Liver (tissue), 9 donors: ENCODE results near the gene BCAS4. TPM values are rescaled to one million over a fixed set of nuclear protein-coding genes. Genes with fewer than 3 reads are reported as not detected.

Source experiments
- DNase-seq: peaks from one replicate; pipeline ENCODE4 v3.0.0-alpha.2; 2017; ENCODE audit warnings: low spot score
- H3K27ac ChIP-seq, 2 donors: one replicate each; pipeline ENCODE4 v1.7.0; 2013; ENCODE audit warnings: inconsistent platforms in 2 of 2, low read length in 2 of 2, control low read depth in 1 of 2, low read depth in 1 of 2, mild to moderate bottlenecking in 1 of 2
- H3K27me3 ChIP-seq, 4 donors: one replicate each; pipeline versions ENCODE4 v1.6.1 to v1.7.0; 2013; ENCODE audit warnings: low read length in 3 of 4, inconsistent platforms in 1 of 4, mild to moderate bottlenecking in 1 of 4, moderate library complexity in 1 of 4; ENCODE audit not compliant: control insufficient read depth in 4 of 4, insufficient read depth in 4 of 4
- H3K36me3 ChIP-seq, 4 donors: one replicate each; pipeline versions ENCODE4 v1.6.1 to v1.7.0; 2013; ENCODE audit warnings: low read length in 3 of 4, mild to moderate bottlenecking in 3 of 4, low read depth in 1 of 4, moderate library complexity in 1 of 4; ENCODE audit not compliant: control insufficient read depth in 4 of 4, insufficient read depth in 3 of 4
- H3K4me1 ChIP-seq, 4 donors: one replicate each; pipeline versions ENCODE4 v1.6.1 to v1.7.0; 2013; ENCODE audit warnings: low read length in 3 of 4, mild to moderate bottlenecking in 3 of 4, moderate library complexity in 1 of 4; ENCODE audit not compliant: control insufficient read depth in 4 of 4, insufficient read depth in 4 of 4
- H3K4me3 ChIP-seq, 3 donors: one replicate each; pipeline versions ENCODE4 v1.6.1 to v1.7.0; 2013; ENCODE audit warnings: low read length in 3 of 3, control low read depth in 1 of 3, low read depth in 1 of 3, mild to moderate bottlenecking in 1 of 3
- H3K9ac ChIP-seq, 2 donors: one replicate each; pipeline ENCODE4 v1.7.0; 2013; ENCODE audit warnings: low read length in 2 of 2, mild to moderate bottlenecking in 2 of 2, moderate library complexity in 2 of 2, control low read depth in 1 of 2, low read depth in 1 of 2
- H3K9me3 ChIP-seq, 4 donors: one replicate each; pipeline versions ENCODE4 v1.6.1 to v1.7.0; 2013; ENCODE audit warnings: low read length in 3 of 4; ENCODE audit not compliant: control insufficient read depth in 4 of 4
- ATF3 ChIP-seq: IDR thresholded peaks from 2 replicates; pipeline ENCODE4 v1.6.1; 2016; ENCODE audit warnings: antibody characterized with exemption
- CTCF ChIP-seq: fragments of 150-350 bp; IDR thresholded peaks from 2 replicates; pipeline ENCODE4 v1.5.1; 2017; ENCODE audit warnings: improper control_type of control experiment, low read depth, low read length; ENCODE audit not compliant: missing input control
- EGR1 ChIP-seq, 2 donors: IDR thresholded peaks; 2 replicates each; pipeline ENCODE4 v1.6.1; 2016 to 2018; ENCODE audit warnings: antibody characterized with exemption in 2 of 2, low read depth in 2 of 2
- FOXA1 ChIP-seq: IDR thresholded peaks from 2 replicates; pipeline ENCODE4 v1.6.1; 2016; ENCODE audit warnings: antibody characterized with exemption
- FOXA2 ChIP-seq: IDR thresholded peaks from 2 replicates; pipeline ENCODE4 v1.6.1; 2016; ENCODE audit warnings: antibody characterized with exemption
- GABPA ChIP-seq, 2 donors: IDR thresholded peaks in 1 of 2; conservative IDR thresholded peaks in 1 of 2; 2 replicates each; pipeline ENCODE4 v1.6.1; 2016; ENCODE audit warnings: antibody characterized with exemption in 2 of 2, mild to moderate bottlenecking in 1 of 2, moderate library complexity in 1 of 2
- HNF4A ChIP-seq, 2 donors: conservative IDR thresholded peaks; 2 replicates each; pipeline ENCODE4 v1.6.1; 2016; ENCODE audit warnings: antibody characterized with exemption in 2 of 2, mild to moderate bottlenecking in 2 of 2
- JUND ChIP-seq, 2 donors: IDR thresholded peaks; 2 replicates each; pipeline ENCODE4 v1.6.1; 2016; ENCODE audit warnings: antibody characterized with exemption in 2 of 2
- NR2F2 ChIP-seq: IDR thresholded peaks from 2 replicates; pipeline ENCODE4 v1.6.1; 2016; ENCODE audit warnings: antibody characterized with exemption
- RAD21 ChIP-seq, 2 donors: IDR thresholded peaks; 2 replicates each; pipeline ENCODE4 v1.6.1; 2016; ENCODE audit warnings: antibody characterized with exemption in 2 of 2, mild to moderate bottlenecking in 2 of 2
- REST ChIP-seq: IDR thresholded peaks from 2 replicates; pipeline ENCODE4 v1.6.1; 2016; ENCODE audit warnings: antibody characterized with exemption, mild to moderate bottlenecking
- RXRA ChIP-seq, 2 donors: IDR thresholded peaks; 2 replicates each; pipeline ENCODE4 v1.6.1; 2017 to 2018; ENCODE audit warnings: antibody characterized with exemption in 2 of 2, mild to moderate bottlenecking in 1 of 2
- SP1 ChIP-seq: IDR thresholded peaks from 2 replicates; pipeline ENCODE4 v1.6.1; 2018; ENCODE audit warnings: antibody characterized with exemption, mild to moderate bottlenecking
- TAF1 ChIP-seq: conservative IDR thresholded peaks from 2 replicates; pipeline ENCODE4 v1.6.1; 2016; ENCODE audit warnings: antibody characterized with exemption, mild to moderate bottlenecking
- YY1 ChIP-seq: IDR thresholded peaks from 2 replicates; pipeline ENCODE4 v1.6.1; 2016; ENCODE audit warnings: antibody characterized with exemption, mild to moderate bottlenecking
- ZBTB33 ChIP-seq: IDR thresholded peaks from 2 replicates; pipeline ENCODE4 v1.6.1; 2016; ENCODE audit warnings: antibody characterized with exemption
- WGBS: extraction: QIAGEN DNeasy Blood & Tissue Kit; methylation state at CpG from one replicate; pipeline ENCODE4 v1.1.7; 2013; 5-methylcytosine and 5-hydroxymethylcytosine counted together
- polyA plus RNA-seq, 2 donors: library from polyadenylated mRNA; stranded (reverse) in 1 of 2; unstranded in 1 of 2; fragments of 200-250 nt in 1 of 2; fragments of >200 nt in 1 of 2; fragmentation: Nextera tagmentation in 1 of 2; extraction: Ambion mirVana in 1 of 2; gene quantifications; one replicate each; pipeline versions ENCODE4 v1.2.1 to v1.2.3, GENCODE V29; 2013 to 2015
- total RNA-seq, 2 donors: library from RNA; depleted of rRNA; stranded (reverse); fragments of >200 nt; gene quantifications; one replicate each; pipeline ENCODE4 v1.2.3, GENCODE V29; 2014
- TF ChIP-seq, protein P1 (sequence below): IDR thresholded peaks from 2 replicates; pipeline ENCODE4 v1.6.1; 2016; ENCODE audit warnings: antibody characterized with exemption
- donor health status: healthy.
- donor health status: healthy.
- donor health status: healthy.
- donor health status: healthy.
- donor health status: healthy.

BCAS4 gene
- total and polyA plus RNA-seq, 4 donors = 0.25 to 0.50 (median 0.47) TPM

GRCh38 chr20:50845566-50846215, 50.8 kb downstream of the BCAS4 start:
- DNase-seq = no peak
- Histone ChIP-seq H3K9ac (no peak overlapping the region), H3K27ac (no peak overlapping the region), H3K4me1 (peaks cover 7 to 15% (median 11%) of the 10 kb centered on the region in 4 donors), H3K36me3 (no peaks in the 10 kb centered on the region), H3K27me3 (no peaks in the 10 kb centered on the region), H3K9me3 (no peaks in the 10 kb centered on the region), H3K4me3 (no peak overlapping the region)
- WGBS = 95% methylated on average over 15 of the region's 15 CpGs
- TF ChIP-seq GABPA (IDR thresholded peaks at IDR 0.05 in 1 of 2, conservative IDR thresholded peaks at IDR 0.05 in 1 of 2) (no peak), HNF4A (conservative IDR thresholded peaks at IDR 0.05) (no peak), FOXA1 (no peak), ATF3 (no peak), SP1 (no peak), RXRA (IDR thresholded peaks at IDR 0.05) (no peak), FOXA2 (no peak), EGR1 (IDR thresholded peaks at IDR 0.05; ENCODE audit: low read depth in 2 of 2) (no peak), TAF1 (no peak)

DNA sequence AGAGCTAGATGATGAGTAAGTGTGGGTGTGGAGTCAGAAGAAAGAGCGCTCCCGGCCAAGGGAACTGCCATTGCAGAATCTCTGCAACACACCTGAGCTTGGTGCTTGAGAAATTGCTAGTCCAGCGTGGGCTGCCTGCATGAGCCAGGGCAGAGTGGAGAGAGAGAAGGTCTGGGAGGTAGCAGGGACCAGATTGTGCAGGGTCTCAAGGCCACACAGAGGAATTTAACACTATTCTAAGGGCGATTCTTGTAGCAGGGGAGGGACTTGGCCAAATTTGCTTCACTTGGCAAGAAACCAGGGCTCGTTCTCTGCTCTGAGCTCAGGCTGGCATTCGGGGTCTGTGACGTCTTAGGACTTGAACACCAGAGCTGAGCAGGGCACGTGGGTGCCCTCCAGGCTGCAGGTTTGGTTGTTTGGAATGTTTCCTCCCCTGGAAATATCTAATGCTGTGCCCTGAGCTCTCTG, 53.5 kb downstream of the BCAS4 start:
- H3K36me3 ChIP-seq = no peaks in the 10 kb centered on the region
- H3K27ac ChIP-seq = peak overlapping the region; percentile 61 to 65
- H3K9ac ChIP-seq = peak overlapping the region in 1 of 2 donors; percentile 32
- no peaks in the 10 kb centered on the region for H3K27me3 ChIP-seq
- H3K4me3 ChIP-seq = peak overlapping the region; percentile 8 to 29 (median 10)
- H3K9me3 ChIP-seq = no peaks in the 10 kb centered on the region
- TF ChIP-seq FOXA1 (no peak), REST (no peak), ATF3 (no peak), RAD21 (IDR thresholded peaks at IDR 0.05) (no peak), SP1 (no peak), EGR1 (IDR thresholded peaks at IDR 0.05; ENCODE audit: low read depth in 2 of 2) (no peak), FOXA2 (no peak), TAF1 (no peak), JUND (IDR thresholded peaks at IDR 0.05) (no peak), CTCF (no peak), NR2F2 (no peak), GABPA (IDR thresholded peaks at IDR 0.05 in 1 of 2, conservative IDR thresholded peaks at IDR 0.05 in 1 of 2) (no peak), HNF4A (conservative IDR thresholded peaks at IDR 0.05) (no peak), YY1 (no peak), ZBTB33 (no peak)
- TF ChIP-seq, protein P1, sequence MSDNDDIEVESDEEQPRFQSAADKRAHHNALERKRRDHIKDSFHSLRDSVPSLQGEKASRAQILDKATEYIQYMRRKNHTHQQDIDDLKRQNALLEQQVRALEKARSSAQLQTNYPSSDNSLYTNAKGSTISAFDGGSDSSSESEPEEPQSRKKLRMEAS = no peak
- WGBS = 48% methylated on average over 8 of the region's 8 CpGs
- DNase-seq = no peak
- peaks cover 7 to 15% (median 11%) of the 10 kb centered on the region in 4 donors for H3K4me1 ChIP-seq
